GM19023 (cell line): ENCODE measurements around the gene HTT.
"Not testable (repeated sequence)": the region's sequence is repeated elsewhere in the genome, so short reads cannot be mapped to it uniquely, and the experiment has no call there.

Experiments
- ATAC-seq: cut with Tn5 transposase; IDR thresholded peaks from one replicate; pipeline ENCODE4 v1.9.1; 2021; ENCODE audit warnings: mild to moderate bottlenecking, moderate library complexity; ENCODE audit not compliant: unreplicated experiment

The HTT gene

GRCh38 chr4:3044870-3045819 lies 29.3 kb upstream of the HTT start:
- no peak for ATAC-seq

GRCh38 chr4:3046162-3046561 lies 28.3 kb upstream of the HTT start:
- ATAC-seq, result no peak

DNA sequence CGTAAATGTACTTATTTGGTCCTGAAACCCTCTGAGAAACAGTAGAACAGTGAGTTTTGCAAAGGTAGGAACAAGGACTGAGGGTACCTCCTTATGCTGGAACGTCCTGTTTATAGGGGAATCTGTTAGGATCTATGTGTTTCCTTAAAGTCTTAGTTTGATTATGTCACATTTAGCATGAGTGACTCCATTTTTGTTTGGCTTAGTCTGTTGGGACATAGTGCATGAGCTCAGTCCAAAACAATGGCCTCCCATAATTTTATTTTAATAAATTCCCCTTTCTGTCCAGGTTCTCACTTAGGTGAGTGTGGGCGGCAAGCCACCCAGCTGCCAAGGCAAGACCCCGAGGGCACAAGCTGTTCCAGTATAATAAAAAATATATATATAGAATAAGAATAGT lies 27.9 kb upstream of the HTT start:
- ATAC-seq, result no peak

DNA sequence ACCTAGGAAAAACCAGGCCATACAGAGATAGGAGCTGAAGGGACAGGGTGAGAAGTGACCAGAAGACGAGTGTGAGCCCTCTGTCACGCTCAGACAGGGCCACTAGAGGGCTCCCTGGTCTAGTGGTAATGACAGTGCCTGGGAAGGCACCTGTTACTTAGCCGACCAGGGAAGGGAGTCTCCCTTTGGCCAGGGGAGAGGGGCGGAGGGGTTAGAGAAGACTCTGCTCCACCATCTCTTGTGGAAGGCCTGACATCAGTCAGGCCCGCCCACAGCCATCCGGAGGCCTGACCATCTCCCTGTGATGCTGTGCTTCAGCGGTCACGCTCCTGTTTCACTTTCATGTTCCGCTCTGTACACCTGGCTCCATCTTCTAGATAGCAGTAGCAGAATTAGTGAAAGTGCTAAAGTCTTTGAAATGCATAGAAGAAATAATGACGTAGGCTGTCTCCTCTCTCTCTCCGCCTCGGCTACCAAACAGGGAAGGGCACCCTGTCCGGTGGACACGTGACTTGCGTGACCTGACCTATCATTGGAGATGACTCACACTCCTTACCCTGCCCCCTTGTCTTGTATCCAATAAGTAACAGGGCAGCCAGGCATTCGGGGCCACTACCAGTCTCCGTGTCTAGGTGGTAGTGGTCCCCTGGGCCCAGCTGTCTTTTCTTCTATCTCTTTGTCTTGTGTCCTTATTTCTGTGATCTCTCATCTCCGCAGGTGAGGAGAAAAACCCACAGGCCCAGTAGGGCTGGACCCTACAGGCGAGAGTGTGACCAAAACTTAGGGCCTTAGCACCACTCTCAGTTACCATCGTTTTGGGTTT lies 26.8 kb upstream of the HTT start:
- peak; percentile 94 for ATAC-seq

- not testable (repeated sequence) for ATAC-seq
Observed at GRCh38 chr4:3051141-3051897, 23.2 kb upstream of the HTT start.

DNA sequence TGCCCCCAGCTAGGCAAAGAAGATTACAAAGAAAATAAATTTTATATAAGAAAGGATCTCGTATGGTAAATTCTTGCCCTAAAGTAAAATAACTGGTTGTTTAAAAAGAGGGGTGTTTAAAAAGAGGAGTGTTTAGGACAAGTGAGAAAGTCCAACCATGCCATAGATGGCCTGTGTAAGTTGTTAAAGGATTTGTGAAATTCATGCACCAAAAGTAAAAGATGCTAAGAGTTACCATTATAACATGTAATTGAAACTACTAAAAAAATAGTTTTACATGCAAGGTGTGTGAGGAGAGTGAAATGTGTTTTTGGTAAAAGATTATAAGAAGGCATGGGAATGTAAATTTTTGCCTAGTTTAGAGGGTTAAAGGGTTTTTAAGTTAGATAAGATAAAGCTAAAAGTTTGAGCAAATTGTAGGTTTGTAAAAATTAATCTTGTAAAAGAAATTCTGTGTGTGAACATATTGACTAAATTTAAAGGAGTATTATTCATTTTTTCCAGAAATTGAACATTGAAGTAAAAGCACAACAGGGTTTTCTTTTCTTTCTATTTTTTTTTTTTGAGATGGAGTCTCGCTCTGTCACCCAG lies 20.2 kb upstream of the HTT start:
- no peak for ATAC-seq

DNA sequence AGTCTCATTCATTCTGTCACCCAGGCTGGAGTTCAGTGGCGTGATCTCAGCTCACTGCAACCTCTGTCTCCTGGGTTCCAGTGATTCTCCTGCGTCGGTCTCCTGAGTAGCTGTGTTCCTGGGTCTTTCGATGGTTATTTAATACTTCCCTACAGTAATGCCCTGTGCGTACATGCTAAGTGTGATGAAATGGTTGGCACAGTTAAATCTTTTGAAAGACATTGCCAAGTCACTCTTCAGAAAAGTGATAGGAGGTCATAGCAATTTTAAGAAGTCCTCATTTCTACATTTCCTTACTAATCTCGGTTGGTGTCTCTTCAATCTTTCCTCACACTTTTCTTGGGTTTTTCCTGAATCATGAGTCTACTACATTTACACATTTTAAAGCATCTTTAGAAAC lies 14.5 kb upstream of the HTT start:
- ATAC-seq, result no peak

DNA sequence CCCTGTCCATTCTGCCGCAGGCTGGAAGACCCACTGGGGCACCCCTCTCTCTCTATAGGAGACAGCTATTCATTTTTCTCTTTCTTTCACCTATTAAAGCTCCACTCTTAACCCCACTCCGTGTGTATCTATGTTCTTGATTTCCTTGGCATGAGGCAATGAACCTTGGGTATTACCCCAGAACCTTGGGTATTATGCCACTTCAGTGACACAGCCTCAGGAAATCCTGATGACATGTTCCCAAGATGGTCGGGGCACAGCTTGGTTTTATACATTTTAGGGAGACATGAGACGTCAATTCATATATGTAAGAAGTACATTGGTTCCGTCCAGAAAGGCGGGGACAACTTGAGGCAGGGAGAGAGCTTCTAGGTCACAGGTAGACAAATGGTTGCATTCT lies 13.5 kb upstream of the HTT start:
- no peak for ATAC-seq

- no peak for ATAC-seq
Observed at GRCh38 chr4:3062471-3062870, 12.0 kb upstream of the HTT start.

GRCh38 chr4:3065551-3065950 lies 8.9 kb upstream of the HTT start:
- no peak for ATAC-seq

GRCh38 chr4:3066836-3067400 lies 7.6 kb upstream of the HTT start:
- no peak for ATAC-seq

GRCh38 chr4:3067473-3068001 lies 6.9 kb upstream of the HTT start:
- no peak for ATAC-seq

- no peak for ATAC-seq
Observed at GRCh38 chr4:3069661-3070199, 4.8 kb upstream of the HTT start.

GRCh38 chr4:3070709-3071500 lies 3.6 kb upstream of the HTT start:
- ATAC-seq, result no peak

- no peak for ATAC-seq
Observed at GRCh38 chr4:3071811-3072210, 2.7 kb upstream of the HTT start.

GRCh38 chr4:3073158-3074077 lies 1.1 kb upstream of the HTT start:
- peak; percentile 25 for ATAC-seq

GRCh38 chr4:3074846-3075651 lies 568 bp downstream of the HTT start:
- ATAC-seq, result peak; percentile 8
